Measurements from ENCODE around the gene CCDC187.

- TF ChIP-seq POLR2A (IDR thresholded peaks at IDR 0.05; ENCODE audit: low read depth, low read length) (no peak), POLR2AphosphoS5 (IDR thresholded peaks at IDR 0.05; ENCODE audit: low read depth, low read length) (no peak)
Measured at GRCh38 chr9:136337416-136338395, 33.8 kb upstream of the CCDC187 start.

All from GM12892 (cell line).